Measurements from ENCODE around the gene CHN2. TPM values are rescaled to one million over a fixed set of nuclear protein-coding genes. Genes with fewer than 3 reads are reported as not detected.

Gene CHN2
- total RNA-seq, 1 donor from 2014 or later: 6.6 TPM

DNA sequence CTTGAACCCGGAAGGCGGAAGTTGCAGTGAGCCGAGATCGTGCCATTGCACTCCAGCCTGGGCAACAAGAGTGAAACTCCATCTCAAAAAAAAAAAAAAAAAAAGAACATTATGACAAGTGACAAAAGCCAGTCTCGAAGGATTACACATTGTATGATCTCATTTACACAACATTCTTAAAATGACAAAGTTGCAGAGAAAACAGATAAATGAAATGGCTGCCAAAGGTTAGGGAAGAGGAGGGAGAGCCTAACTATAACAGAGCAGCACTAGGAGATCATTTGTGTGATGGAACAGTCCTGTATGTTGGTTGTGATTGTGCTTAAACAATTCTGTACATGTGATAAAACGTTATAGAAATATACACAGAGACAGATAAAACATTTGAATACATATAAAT is 32.0 kb upstream of the CHN2 start:
- Histone ChIP-seq H4K20me1 (ENCODE audit: low read depth) (no peaks in the 10 kb centered on the region), H3K4me2 (no peak overlapping the region), H3F3A (ENCODE audit: low read depth) (no peaks in the 10 kb centered on the region), H2AFZ (replicated peaks) (no peak overlapping the region), H3K27ac (no peak overlapping the region), H3K9me3 (ENCODE audit: low read depth) (no peaks in the 10 kb centered on the region), H3K27me3 (no peaks in the 10 kb centered on the region), H3K4me3 (no peak overlapping the region), H3K4me1 (peaks cover 3% of the 10 kb centered on the region), H3K79me2 (ENCODE audit: low read depth) (no peaks in the 10 kb centered on the region), H3K36me3 (no peaks in the 10 kb centered on the region), H3K9ac (no peak overlapping the region)
- DNase-seq (ENCODE audit: low spot score): no peak
- Mint-ChIP-seq H3K36me3 (peaks cover 1% of the 10 kb centered on the region), H3K9me3 (no peaks in the 10 kb centered on the region), H3K4me3 (no peak overlapping the region), H3K27ac (no peak overlapping the region), H3K4me1 (no peaks in the 10 kb centered on the region), H3K27me3 (ENCODE audit: insufficient read depth, low read depth) (peaks cover under 1% of the 10 kb centered on the region)
- TF ChIP-seq, protein P1, sequence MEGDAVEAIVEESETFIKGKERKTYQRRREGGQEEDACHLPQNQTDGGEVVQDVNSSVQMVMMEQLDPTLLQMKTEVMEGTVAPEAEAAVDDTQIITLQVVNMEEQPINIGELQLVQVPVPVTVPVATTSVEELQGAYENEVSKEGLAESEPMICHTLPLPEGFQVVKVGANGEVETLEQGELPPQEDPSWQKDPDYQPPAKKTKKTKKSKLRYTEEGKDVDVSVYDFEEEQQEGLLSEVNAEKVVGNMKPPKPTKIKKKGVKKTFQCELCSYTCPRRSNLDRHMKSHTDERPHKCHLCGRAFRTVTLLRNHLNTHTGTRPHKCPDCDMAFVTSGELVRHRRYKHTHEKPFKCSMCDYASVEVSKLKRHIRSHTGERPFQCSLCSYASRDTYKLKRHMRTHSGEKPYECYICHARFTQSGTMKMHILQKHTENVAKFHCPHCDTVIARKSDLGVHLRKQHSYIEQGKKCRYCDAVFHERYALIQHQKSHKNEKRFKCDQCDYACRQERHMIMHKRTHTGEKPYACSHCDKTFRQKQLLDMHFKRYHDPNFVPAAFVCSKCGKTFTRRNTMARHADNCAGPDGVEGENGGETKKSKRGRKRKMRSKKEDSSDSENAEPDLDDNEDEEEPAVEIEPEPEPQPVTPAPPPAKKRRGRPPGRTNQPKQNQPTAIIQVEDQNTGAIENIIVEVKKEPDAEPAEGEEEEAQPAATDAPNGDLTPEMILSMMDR (IDR thresholded peaks at IDR 0.05): no peak
- TF ChIP-seq EZH2 (IDR thresholded peaks at IDR 0.05) (no peak), EZH2phosphoT487 (IDR thresholded peaks at IDR 0.05) (no peak)

DNA sequence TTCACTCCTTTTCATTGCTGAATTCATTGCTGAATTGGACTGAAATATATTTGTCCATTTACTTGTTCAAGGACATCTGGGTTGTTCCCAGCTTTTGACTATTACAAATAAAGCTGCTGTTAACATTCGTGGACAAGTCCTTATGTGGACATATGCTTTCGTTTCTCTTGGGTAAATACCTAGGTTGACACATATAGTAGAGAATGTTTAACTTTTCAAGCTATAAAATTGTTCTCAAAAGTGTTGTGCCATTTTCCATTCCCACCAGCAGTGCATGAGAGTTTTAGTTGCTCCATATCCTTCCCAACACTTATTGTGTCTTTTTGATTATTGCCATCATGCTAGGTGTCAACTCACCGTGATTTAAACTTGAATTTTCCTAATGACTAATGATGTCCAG is 30.7 kb upstream of the CHN2 start:
- Mint-ChIP-seq H3K9me3 (no peaks in the 10 kb centered on the region), H3K4me3 (no peak overlapping the region), H3K27me3 (ENCODE audit: insufficient read depth, low read depth) (peaks cover 2% of the 10 kb centered on the region), H3K36me3 (peaks cover 1% of the 10 kb centered on the region), H3K4me1 (no peaks in the 10 kb centered on the region), H3K27ac (no peak overlapping the region)
- H3K9ac ChIP-seq: no peak overlapping the region
- H3F3A ChIP-seq (ENCODE audit: low read depth): no peaks in the 10 kb centered on the region
- H3K4me1 ChIP-seq: no peaks in the 10 kb centered on the region
- H3K4me3 ChIP-seq: no peak overlapping the region
- DNase-seq (ENCODE audit: low spot score): no peak
- no peak overlapping the region for H3K4me2 ChIP-seq
- H3K27ac ChIP-seq: no peak overlapping the region
- no peaks in the 10 kb centered on the region for H3K36me3 ChIP-seq
- H3K27me3 ChIP-seq: no peaks in the 10 kb centered on the region
- H4K20me1 ChIP-seq (ENCODE audit: low read depth): no peaks in the 10 kb centered on the region
- TF ChIP-seq, protein P1 (IDR thresholded peaks at IDR 0.05): no peak
- TF ChIP-seq EZH2phosphoT487 (IDR thresholded peaks at IDR 0.05): no peak
- TF ChIP-seq EZH2 (IDR thresholded peaks at IDR 0.05): no peak
- H3K9me3 ChIP-seq (ENCODE audit: low read depth): no peaks in the 10 kb centered on the region
- no peaks in the 10 kb centered on the region for H3K79me2 ChIP-seq (ENCODE audit: low read depth)
- no peak overlapping the region for H2AFZ ChIP-seq (replicated peaks)

DNA sequence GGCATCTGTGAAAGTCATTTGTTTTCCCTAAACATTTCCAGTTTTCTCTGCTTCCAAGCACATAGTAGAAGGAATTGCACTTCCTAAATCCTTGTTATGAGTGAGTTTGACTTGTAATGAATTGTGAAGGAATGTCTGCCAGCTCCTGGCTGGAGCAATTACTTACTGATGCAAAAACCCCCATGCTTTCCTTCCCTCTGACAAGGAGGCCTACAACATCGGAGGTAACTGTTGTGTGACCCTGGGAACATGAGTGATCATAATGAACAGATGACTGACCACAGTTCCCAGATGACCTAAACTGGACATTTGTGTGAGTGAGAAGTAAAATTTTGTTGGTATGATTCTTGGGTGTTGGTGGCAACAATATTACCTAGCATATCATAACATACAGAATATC is 26.9 kb upstream of the CHN2 start:
- H4K20me1 ChIP-seq (ENCODE audit: low read depth): no peaks in the 10 kb centered on the region
- peaks cover 2% of the 10 kb centered on the region for H3K27me3 Mint-ChIP-seq (ENCODE audit: insufficient read depth, low read depth)
- no peaks in the 10 kb centered on the region for H3K79me2 ChIP-seq (ENCODE audit: low read depth)
- no peak overlapping the region for H3K9ac ChIP-seq
- H3K27ac ChIP-seq: no peak overlapping the region
- no peak overlapping the region for H2AFZ ChIP-seq (replicated peaks)
- peaks cover 1% of the 10 kb centered on the region for H3K36me3 Mint-ChIP-seq
- no peak overlapping the region for H3K4me3 Mint-ChIP-seq
- H3K36me3 ChIP-seq: no peaks in the 10 kb centered on the region
- no peaks in the 10 kb centered on the region for H3K27me3 ChIP-seq
- no peaks in the 10 kb centered on the region for H3F3A ChIP-seq (ENCODE audit: low read depth)
- H3K9me3 Mint-ChIP-seq: no peaks in the 10 kb centered on the region
- no peaks in the 10 kb centered on the region for H3K9me3 ChIP-seq (ENCODE audit: low read depth)
- no peak overlapping the region for H3K4me3 ChIP-seq
- no peak overlapping the region for H3K4me2 ChIP-seq
- DNase-seq (ENCODE audit: low spot score): no peak
- TF ChIP-seq, protein P1 (IDR thresholded peaks at IDR 0.05): no peak
- TF ChIP-seq EZH2 (IDR thresholded peaks at IDR 0.05) (no peak), EZH2phosphoT487 (IDR thresholded peaks at IDR 0.05) (no peak)
- no peaks in the 10 kb centered on the region for H3K4me1 ChIP-seq
- no peaks in the 10 kb centered on the region for H3K4me1 Mint-ChIP-seq
- H3K27ac Mint-ChIP-seq: no peak overlapping the region
